ENCODE results near the gene SNTG2. TPM values are rescaled to one million over a fixed set of nuclear protein-coding genes. Genes with fewer than 3 reads are reported as not detected.
A peak's percentile ranks its signal among the peaks of the same experiment; 100 is the strongest.

The SNTG2 gene
- total RNA-seq, 1 donor from 2014 or later = 1.9 TPM

DNA sequence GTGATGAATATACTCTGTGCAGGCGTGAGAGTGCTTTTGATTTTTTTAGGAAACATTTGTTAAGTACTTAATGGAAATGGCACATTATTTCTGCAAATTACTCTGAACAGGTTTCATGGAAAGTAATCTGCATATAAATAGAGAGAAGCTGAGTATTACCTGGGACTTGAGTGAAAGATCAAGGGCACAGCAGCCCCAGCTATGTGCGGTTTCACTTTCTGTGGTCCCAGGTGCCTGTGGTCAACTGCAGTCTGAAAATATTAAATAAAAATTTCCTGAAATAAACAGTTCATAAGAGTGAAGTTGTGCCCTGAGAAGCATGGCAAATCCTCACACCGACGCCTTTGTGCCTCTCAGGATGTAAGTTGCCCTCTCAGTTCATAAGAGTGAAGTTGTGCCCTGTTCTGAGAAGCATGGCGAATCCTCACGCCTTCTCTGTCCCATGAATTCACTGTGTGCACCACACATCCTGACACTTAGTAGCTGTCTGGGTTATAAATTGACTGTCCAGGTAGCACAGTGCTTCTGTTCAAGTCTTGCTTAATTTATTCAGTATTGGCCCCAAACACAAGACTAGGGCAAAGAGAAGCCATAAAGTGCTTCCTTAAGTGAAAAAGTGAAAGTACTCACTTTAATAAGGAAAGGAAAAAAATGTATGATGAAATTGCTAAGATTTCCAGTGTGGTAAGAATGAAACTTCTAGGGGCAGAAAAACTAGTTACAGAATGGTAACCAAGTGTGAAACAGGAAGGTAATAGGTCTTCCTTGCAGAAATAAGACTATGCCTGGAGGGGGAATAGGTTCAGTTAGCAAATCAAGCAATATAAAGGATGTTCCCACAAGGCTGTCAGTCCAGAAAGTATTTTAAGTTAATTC, 4.3 kb upstream of the SNTG2 start:
- Histone ChIP-seq H3K9me3 (ENCODE audit: insufficient read depth, low read depth, low read length) (no peaks in the 10 kb centered on the region), H3K79me2 (ENCODE audit: insufficient read depth, low read length) (no peaks in the 10 kb centered on the region), H2AFZ (ENCODE audit: low read depth, low read length) (no peak overlapping the region), H3K27ac (ENCODE audit: low read depth, low read length) (no peak overlapping the region), H3K4me2 (ENCODE audit: low read length) (no peak overlapping the region), H3K27me3 (ENCODE audit: insufficient read depth, low read length) (peaks cover 13% of the 10 kb centered on the region), H3K4me3 (ENCODE audit: insufficient read depth, low read depth, low read length) (no peak overlapping the region), H3K9ac (ENCODE audit: low read length) (no peak overlapping the region), H4K20me1 (ENCODE audit: insufficient read depth, low read length) (no peaks in the 10 kb centered on the region), H3K4me1 (ENCODE audit: insufficient read depth, low read length) (peaks cover 4% of the 10 kb centered on the region), H3K36me3 (ENCODE audit: insufficient read depth, low read length) (no peaks in the 10 kb centered on the region)
- H3K4me1 Mint-ChIP-seq (ENCODE audit: low read depth, unreplicated experiment) = no peaks in the 10 kb centered on the region
- DNase-seq (ENCODE audit: low read depth) = no peak
- no peak for TF ChIP-seq EZH2 (IDR thresholded peaks at IDR 0.05; ENCODE audit: insufficient read depth, low read length)
- TF ChIP-seq, protein P1, sequence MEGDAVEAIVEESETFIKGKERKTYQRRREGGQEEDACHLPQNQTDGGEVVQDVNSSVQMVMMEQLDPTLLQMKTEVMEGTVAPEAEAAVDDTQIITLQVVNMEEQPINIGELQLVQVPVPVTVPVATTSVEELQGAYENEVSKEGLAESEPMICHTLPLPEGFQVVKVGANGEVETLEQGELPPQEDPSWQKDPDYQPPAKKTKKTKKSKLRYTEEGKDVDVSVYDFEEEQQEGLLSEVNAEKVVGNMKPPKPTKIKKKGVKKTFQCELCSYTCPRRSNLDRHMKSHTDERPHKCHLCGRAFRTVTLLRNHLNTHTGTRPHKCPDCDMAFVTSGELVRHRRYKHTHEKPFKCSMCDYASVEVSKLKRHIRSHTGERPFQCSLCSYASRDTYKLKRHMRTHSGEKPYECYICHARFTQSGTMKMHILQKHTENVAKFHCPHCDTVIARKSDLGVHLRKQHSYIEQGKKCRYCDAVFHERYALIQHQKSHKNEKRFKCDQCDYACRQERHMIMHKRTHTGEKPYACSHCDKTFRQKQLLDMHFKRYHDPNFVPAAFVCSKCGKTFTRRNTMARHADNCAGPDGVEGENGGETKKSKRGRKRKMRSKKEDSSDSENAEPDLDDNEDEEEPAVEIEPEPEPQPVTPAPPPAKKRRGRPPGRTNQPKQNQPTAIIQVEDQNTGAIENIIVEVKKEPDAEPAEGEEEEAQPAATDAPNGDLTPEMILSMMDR (IDR thresholded peaks at IDR 0.05; ENCODE audit: insufficient read depth, low read depth, low read length) = no peak
- no peak overlapping the region for H3K4me3 Mint-ChIP-seq (ENCODE audit: unreplicated experiment)
- no peaks in the 10 kb centered on the region for H3K36me3 Mint-ChIP-seq (ENCODE audit: low read depth, unreplicated experiment)
- no peak for FAIRE-seq
- no peak overlapping the region for H3K27ac Mint-ChIP-seq (ENCODE audit: unreplicated experiment)
- H3K27me3 Mint-ChIP-seq (ENCODE audit: low read depth, unreplicated experiment) = peaks cover 21% of the 10 kb centered on the region
- H3K9me3 Mint-ChIP-seq (ENCODE audit: unreplicated experiment) = peaks cover 4% of the 10 kb centered on the region

DNA sequence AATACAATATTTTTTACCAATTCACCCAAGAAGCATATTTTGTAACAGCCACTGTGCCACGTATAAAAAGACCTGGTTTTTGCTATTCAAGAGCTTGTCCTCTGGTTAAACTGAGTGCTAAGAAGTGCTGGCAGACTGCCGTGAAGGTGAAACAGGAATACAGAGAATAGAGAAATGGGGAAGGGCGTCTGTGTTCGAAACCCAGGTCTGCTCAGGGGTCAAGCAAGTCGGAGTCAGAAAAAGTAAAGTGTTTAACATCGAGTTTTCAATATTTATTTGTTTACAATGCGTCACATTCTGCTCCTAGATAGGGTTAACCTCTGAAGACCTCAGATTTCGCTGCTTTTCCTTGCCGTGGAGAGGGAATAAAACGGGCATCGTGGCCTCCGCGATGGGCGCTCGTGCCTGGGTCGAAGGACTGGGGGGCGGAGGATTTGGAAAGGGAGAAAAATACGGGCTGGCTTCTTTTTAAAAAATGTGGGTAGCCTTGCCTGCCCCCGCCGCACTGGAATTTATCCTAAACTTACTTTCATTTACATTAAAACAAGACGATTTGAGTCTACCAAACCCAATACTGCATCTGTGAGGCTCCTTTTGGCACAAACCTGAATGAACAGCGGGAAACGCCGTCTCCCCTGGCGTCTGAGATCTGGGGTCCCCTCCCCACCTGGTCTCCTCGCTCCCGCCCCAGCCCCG, 1.1 kb upstream of the SNTG2 start:
- Histone ChIP-seq H3K4me1 (ENCODE audit: insufficient read depth, low read length) (peaks cover 4% of the 10 kb centered on the region), H3K9me3 (ENCODE audit: insufficient read depth, low read depth, low read length) (no peaks in the 10 kb centered on the region), H3K9ac (ENCODE audit: low read length) (peak overlapping the region; percentile 46), H3K27me3 (ENCODE audit: insufficient read depth, low read length) (peaks cover 23% of the 10 kb centered on the region), H4K20me1 (ENCODE audit: insufficient read depth, low read length) (no peaks in the 10 kb centered on the region), H3K79me2 (ENCODE audit: insufficient read depth, low read length) (no peaks in the 10 kb centered on the region), H3K36me3 (ENCODE audit: insufficient read depth, low read length) (no peaks in the 10 kb centered on the region), H3K4me3 (ENCODE audit: insufficient read depth, low read depth, low read length) (peak overlapping the region; percentile 8), H2AFZ (ENCODE audit: low read depth, low read length) (peak overlapping the region; percentile 56), H3K27ac (ENCODE audit: low read depth, low read length) (no peak overlapping the region), H3K4me2 (ENCODE audit: low read length) (peak overlapping the region; percentile 78)
- no peak for TF ChIP-seq EZH2 (IDR thresholded peaks at IDR 0.05; ENCODE audit: insufficient read depth, low read length)
- TF ChIP-seq, protein P1 (IDR thresholded peaks at IDR 0.05; ENCODE audit: insufficient read depth, low read depth, low read length) = no peak
- Mint-ChIP-seq H3K4me3 (ENCODE audit: unreplicated experiment) (peak overlapping the region; percentile 86), H3K36me3 (ENCODE audit: low read depth, unreplicated experiment) (no peaks in the 10 kb centered on the region), H3K27me3 (ENCODE audit: low read depth, unreplicated experiment) (peaks cover 27% of the 10 kb centered on the region), H3K27ac (ENCODE audit: unreplicated experiment) (no peak overlapping the region), H3K9me3 (ENCODE audit: unreplicated experiment) (peaks cover 2% of the 10 kb centered on the region), H3K4me1 (ENCODE audit: low read depth, unreplicated experiment) (no peaks in the 10 kb centered on the region)
- FAIRE-seq (no peak), DNase-seq (ENCODE audit: low read depth) (no peak)
